ENCODE measurements around the gene TMED1.
"Not testable (repeated sequence)": the region's sequence is repeated elsewhere in the genome, so short reads cannot be mapped to it uniquely, and the experiment has no call there.

Gene TMED1

GRCh38 chr19:10864538-10864899 lies 28.5 kb upstream of the TMED1 start:
- CTCF ChIA-PET = interaction anchor here (0.5 to 4.5 kb wide), 30 partner anchors 8 to 1011 kb away, joined by 3 to 48 read pairs (median 4); partner anchors contain the start of genes DNM2, QTRT1 and TMED1
- POLR2A ChIA-PET = interaction anchor here (0.6 to 6.1 kb wide), 6 partner anchors 12 to 163 kb away, joined by 3 to 72 read pairs (median 5); partner anchors contain the start of genes QTRT1 and TMED1
- peak; percentile 81 for DNase-seq (ENCODE audit: extremely low spot score)
- TF ChIP-seq FOXA1 (IDR thresholded peaks at IDR 0.05) (no peak), LEF1 (IDR thresholded peaks at IDR 0.05; ENCODE audit: borderline replicate concordance) (no peak), ZNF384 (IDR thresholded peaks at IDR 0.05) (no peak), ARNT (IDR thresholded peaks at IDR 0.05) (no peak), L3MBTL2 (conservative IDR thresholded peaks at IDR 0.05) (no peak), ELF4 (IDR thresholded peaks at IDR 0.05) (no peak), FOXK2 (IDR thresholded peaks at IDR 0.05) (no peak), CTBP1 (IDR thresholded peaks at IDR 0.05; ENCODE audit: borderline replicate concordance) (no peak), SP1 (IDR thresholded peaks at IDR 0.05) (no peak), BHLHE40 (IDR thresholded peaks at IDR 0.05; ENCODE audit: borderline replicate concordance) (no peak), FOXM1 (IDR thresholded peaks at IDR 0.05; ENCODE audit: borderline replicate concordance) (no peak), NFRKB (IDR thresholded peaks at IDR 0.05) (no peak), HDGF (IDR thresholded peaks at IDR 0.05; ENCODE audit: borderline replicate concordance) (no peak), SUZ12 (IDR thresholded peaks at IDR 0.05) (no peak), PKNOX1 (IDR thresholded peaks at IDR 0.05) (no peak), TARDBP (IDR thresholded peaks at IDR 0.05) (no peak)

- POLR2A ChIA-PET = interaction anchor here (1.0 to 6.1 kb wide), 4 partner anchors 16 to 146 kb away, joined by 3 to 72 read pairs (median 6); partner anchors contain the start of gene TMED1
- TF ChIP-seq SP1 (IDR thresholded peaks at IDR 0.05) = no peak
- TF ChIP-seq HDGF (IDR thresholded peaks at IDR 0.05; ENCODE audit: borderline replicate concordance) = no peak
- no peak for TF ChIP-seq NFRKB (IDR thresholded peaks at IDR 0.05)
- no peak for DNase-seq (ENCODE audit: extremely low spot score)
Observed at GRCh38 chr19:10863107-10863717, 27.2 kb upstream of the TMED1 start.

GRCh38 chr19:10862561-10863106 lies 26.6 kb upstream of the TMED1 start:
- DNase-seq (ENCODE audit: extremely low spot score) = no peak
- CTCF ChIA-PET = interaction anchor here (1.3 kb wide), 1 partner anchor 8 kb away, joined by 3 read pairs; the partner anchor contains the start of gene CARM1
- POLR2A ChIA-PET = interaction anchor here (6.1 kb wide), 1 partner anchor 26 kb away, joined by 72 read pairs; the partner anchor contains the start of gene TMED1
- TF ChIP-seq L3MBTL2 (conservative IDR thresholded peaks at IDR 0.05) (no peak), CTBP1 (IDR thresholded peaks at IDR 0.05; ENCODE audit: borderline replicate concordance) (no peak), HDGF (IDR thresholded peaks at IDR 0.05; ENCODE audit: borderline replicate concordance) (no peak), ARNT (IDR thresholded peaks at IDR 0.05) (no peak), TARDBP (IDR thresholded peaks at IDR 0.05) (no peak), FOXM1 (IDR thresholded peaks at IDR 0.05; ENCODE audit: borderline replicate concordance) (no peak), FOXA1 (IDR thresholded peaks at IDR 0.05) (no peak), SP1 (IDR thresholded peaks at IDR 0.05) (no peak), NFRKB (IDR thresholded peaks at IDR 0.05) (no peak), FOXK2 (IDR thresholded peaks at IDR 0.05) (no peak), SUZ12 (IDR thresholded peaks at IDR 0.05) (no peak), LEF1 (IDR thresholded peaks at IDR 0.05; ENCODE audit: borderline replicate concordance) (no peak), ELF4 (IDR thresholded peaks at IDR 0.05) (no peak)

More at GRCh38 chr19:10863107-10863717, 27.2 kb upstream of the TMED1 start:
- CTCF ChIA-PET = interaction anchor here (1.0 to 4.5 kb wide), 5 partner anchors 8 to 168 kb away, joined by 3 to 48 read pairs (median 3); partner anchors contain the start of gene CARM1

- DNase-seq (ENCODE audit: extremely low spot score) = no peak
- TF ChIP-seq SUZ12 (IDR thresholded peaks at IDR 0.05) = no peak
- POLR2A ChIA-PET = interaction anchor here (6.1 kb wide), 1 partner anchor 25 kb away, joined by 72 read pairs; the partner anchor contains the start of gene TMED1
- CTCF ChIA-PET = interaction anchor here (0.6 to 1.1 kb wide), 3 partner anchors 25 to 340 kb away, joined by 3 to 4 read pairs (median 3); partner anchors contain the start of gene TMED1
Observed at GRCh38 chr19:10861103-10861651, 25.2 kb upstream of the TMED1 start.

GRCh38 chr19:10858204-10858828 lies 22.3 kb upstream of the TMED1 start:
- ChIA-PET CTCF (interaction anchor here (0.6 to 1.3 kb wide), 8 partner anchors 10 to 152 kb away, joined by 3 to 8 read pairs (median 4); partner anchors contain the start of gene TMED1), POLR2A (interaction anchor here (1.5 to 1.7 kb wide), 2 partner anchors 22 to 141 kb away, joined by 7 to 8 read pairs; partner anchors contain the start of genes DNM2 and TMED1)
- peak; percentile 68 for DNase-seq (ENCODE audit: extremely low spot score)
- TF ChIP-seq ZNF384 (IDR thresholded peaks at IDR 0.05) = peak; percentile 95
- no peak for TF ChIP-seq NFRKB (IDR thresholded peaks at IDR 0.05)
- TF ChIP-seq TARDBP (IDR thresholded peaks at IDR 0.05) = no peak

GRCh38 chr19:10856899-10857298 lies 20.9 kb upstream of the TMED1 start:
- POLR2A ChIA-PET = interaction anchor here (1.4 kb wide), 1 partner anchor 21 kb away, joined by 6 read pairs; the partner anchor contains the start of gene TMED1
- DNase-seq (ENCODE audit: extremely low spot score); CTCF ChIA-PET: not testable (repeated sequence)

GRCh38 chr19:10855879-10856522 lies 20.0 kb upstream of the TMED1 start:
- no peak for DNase-seq (ENCODE audit: extremely low spot score)
- ChIA-PET CTCF (interaction anchor here (6.4 kb wide), 1 partner anchor 9 kb away, joined by 48 read pairs; no protein-coding TSS in a partner anchor), POLR2A (interaction anchor here (1.4 kb wide), 1 partner anchor 20 kb away, joined by 6 read pairs; the partner anchor contains the start of gene TMED1)
- TF ChIP-seq ARNT (IDR thresholded peaks at IDR 0.05) (no peak), SP1 (IDR thresholded peaks at IDR 0.05) (no peak), NFRKB (IDR thresholded peaks at IDR 0.05) (no peak), ELF4 (IDR thresholded peaks at IDR 0.05) (no peak), BHLHE40 (IDR thresholded peaks at IDR 0.05; ENCODE audit: borderline replicate concordance) (no peak), TARDBP (IDR thresholded peaks at IDR 0.05) (no peak), FOXA1 (IDR thresholded peaks at IDR 0.05) (no peak), FOXM1 (IDR thresholded peaks at IDR 0.05; ENCODE audit: borderline replicate concordance) (no peak), ZNF384 (IDR thresholded peaks at IDR 0.05) (no peak), L3MBTL2 (conservative IDR thresholded peaks at IDR 0.05) (no peak)

Measured in HEK293T (cell line).